AG04450 (cell line): ENCODE data around the gene CCDC40. TPM values are rescaled to one million over a fixed set of nuclear protein-coding genes. Genes with fewer than 3 reads are reported as not detected.

Source experiments
- CTCF ChIA-PET: fragments of 300-600, 350-600 bp; formaldehyde crosslinking; extraction: SDS; loops from one replicate; lab custom pipeline; 2022; ENCODE audit warnings: antibody characterized with exemption, inconsistent platforms; lab: Charles Lee
- POLR2A ChIA-PET: fragments of 350-600 bp; formaldehyde crosslinking; extraction: SDS; loops from one replicate; lab custom pipeline; 2021; ENCODE audit warnings: antibody characterized with exemption, inconsistent platforms; lab: Yijun Ruan, JAX
- DNase-seq: peaks from one replicate; pipeline ENCODE4 v3.0.0-alpha.2; 2011; ENCODE audit warnings: low read depth, low spot score
- H3K27ac ChIP-seq: one replicate; pipeline ENCODE4 v1.5.1; 2012; ENCODE audit warnings: low read depth, low read length, control low read depth
- H3K27me3 ChIP-seq: one replicate; pipeline ENCODE4 v1.6.0; 2012; ENCODE audit warnings: low read length; ENCODE audit not compliant: control insufficient read depth, insufficient read depth
- H3K4me3 ChIP-seq: 2 replicates; pipeline ENCODE4 v1.5.1; 2011; ENCODE audit warnings: mild to moderate bottlenecking, low read depth, low read length, control low read depth
- H3K9me3 ChIP-seq: 2 replicates; pipeline ENCODE4 v1.5.1; 2012; ENCODE audit warnings: low read length; ENCODE audit not compliant: control insufficient read depth, insufficient read depth
- polyA plus RNA-seq: library from polyadenylated mRNA; depleted of rRNA; stranded (reverse); fragments of >200 nt; gene quantifications from 2 replicates; pipeline ENCODE4 v1.2.3, GENCODE V29; 2011
- TF ChIP-seq, protein P1 (sequence below): IDR thresholded peaks from 2 replicates; pipeline ENCODE4 v1.5.1; 2011; ENCODE audit warnings: low read depth, low read length, control low read depth, inconsistent platforms

Gene CCDC40
- polyA plus RNA-seq, 1 experiment = 2.4 TPM

DNA sequence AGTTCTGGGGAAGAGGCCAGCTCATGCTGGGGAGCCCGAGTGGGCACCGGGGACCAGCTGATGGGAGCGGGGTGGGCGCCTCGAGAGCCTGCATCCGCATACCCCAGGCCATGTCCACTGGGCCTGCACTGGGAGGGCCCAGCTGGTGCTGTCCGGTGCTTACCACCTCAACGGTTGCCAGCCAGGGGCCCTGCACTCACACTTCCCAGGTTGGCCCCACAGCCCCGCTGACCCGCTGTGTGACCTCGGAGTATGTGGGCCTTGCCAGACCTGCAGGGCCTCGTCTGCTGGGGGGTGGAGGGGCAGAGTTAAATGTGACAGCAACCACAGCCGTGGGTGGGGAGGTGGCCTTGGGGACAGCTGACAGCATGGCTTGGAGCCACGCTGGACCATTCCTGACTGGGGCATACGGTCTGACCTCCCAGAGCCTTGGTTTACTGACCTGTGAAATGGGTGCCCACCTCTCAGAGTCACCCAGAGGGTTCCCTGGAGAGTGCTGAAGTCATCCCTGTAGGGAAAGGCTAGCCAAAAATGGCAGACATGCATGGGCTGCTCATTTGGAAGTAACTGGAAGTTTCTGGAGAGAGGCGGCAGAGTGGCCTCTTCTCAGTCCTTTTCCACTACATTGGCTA lies 59.5 kb downstream of the CCDC40 start:
- DNase-seq = no peak
- Histone ChIP-seq H3K27me3 (peaks cover 4% of the 10 kb centered on the region), H3K9me3 (no peaks in the 10 kb centered on the region), H3K27ac (no peak overlapping the region), H3K4me3 (no peak overlapping the region)
- TF ChIP-seq, protein P1, sequence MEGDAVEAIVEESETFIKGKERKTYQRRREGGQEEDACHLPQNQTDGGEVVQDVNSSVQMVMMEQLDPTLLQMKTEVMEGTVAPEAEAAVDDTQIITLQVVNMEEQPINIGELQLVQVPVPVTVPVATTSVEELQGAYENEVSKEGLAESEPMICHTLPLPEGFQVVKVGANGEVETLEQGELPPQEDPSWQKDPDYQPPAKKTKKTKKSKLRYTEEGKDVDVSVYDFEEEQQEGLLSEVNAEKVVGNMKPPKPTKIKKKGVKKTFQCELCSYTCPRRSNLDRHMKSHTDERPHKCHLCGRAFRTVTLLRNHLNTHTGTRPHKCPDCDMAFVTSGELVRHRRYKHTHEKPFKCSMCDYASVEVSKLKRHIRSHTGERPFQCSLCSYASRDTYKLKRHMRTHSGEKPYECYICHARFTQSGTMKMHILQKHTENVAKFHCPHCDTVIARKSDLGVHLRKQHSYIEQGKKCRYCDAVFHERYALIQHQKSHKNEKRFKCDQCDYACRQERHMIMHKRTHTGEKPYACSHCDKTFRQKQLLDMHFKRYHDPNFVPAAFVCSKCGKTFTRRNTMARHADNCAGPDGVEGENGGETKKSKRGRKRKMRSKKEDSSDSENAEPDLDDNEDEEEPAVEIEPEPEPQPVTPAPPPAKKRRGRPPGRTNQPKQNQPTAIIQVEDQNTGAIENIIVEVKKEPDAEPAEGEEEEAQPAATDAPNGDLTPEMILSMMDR = no peak
- POLR2A ChIA-PET = no interaction called here
- CTCF ChIA-PET = no interaction called here

GRCh38 chr17:80096561-80097021 lies 60.1 kb downstream of the CCDC40 start:
- TF ChIP-seq, protein P1 = no peak
- CTCF ChIA-PET = no interaction called here
- H3K9me3 ChIP-seq = no peaks in the 10 kb centered on the region
- POLR2A ChIA-PET = interaction anchor here (0.6 kb wide), 1 partner anchor 38 kb away, joined by 3 read pairs; no protein-coding TSS in a partner anchor
- H3K4me3 ChIP-seq = no peak overlapping the region
- DNase-seq = no peak
- peaks cover 4% of the 10 kb centered on the region for H3K27me3 ChIP-seq
- no peak overlapping the region for H3K27ac ChIP-seq

DNA sequence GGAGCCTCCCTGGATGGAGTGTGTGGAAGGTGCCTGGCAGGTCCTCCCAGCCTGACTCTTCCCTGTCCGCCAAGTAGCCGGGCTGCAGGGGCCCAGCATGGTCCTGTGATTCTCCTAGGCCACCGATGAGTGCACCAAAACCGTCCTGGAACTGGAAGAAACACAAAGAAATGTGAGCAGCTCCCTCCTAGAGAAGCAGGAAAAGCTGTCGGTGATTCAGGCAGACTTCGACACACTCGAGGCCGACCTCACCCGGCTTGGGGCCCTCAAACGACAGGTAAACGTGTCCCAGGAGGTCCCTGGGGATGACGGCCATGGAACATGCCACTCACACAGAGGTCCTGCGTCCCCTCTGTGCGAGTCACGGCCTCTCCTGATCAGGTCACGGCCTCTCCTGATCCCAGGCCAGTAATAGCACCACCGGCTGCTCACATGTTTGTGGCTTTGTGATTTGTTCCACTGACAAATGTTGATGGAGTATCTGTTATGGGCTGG lies 60.7 kb downstream of the CCDC40 start:
- CTCF ChIA-PET = no interaction called here
- Histone ChIP-seq H3K27ac (no peak overlapping the region), H3K4me3 (no peak overlapping the region), H3K9me3 (no peaks in the 10 kb centered on the region), H3K27me3 (peaks cover 3% of the 10 kb centered on the region)
- TF ChIP-seq, protein P1 = no peak
- DNase-seq = no peak
- POLR2A ChIA-PET = interaction anchor here (0.6 kb wide), 1 partner anchor 37 kb away, joined by 3 read pairs; no protein-coding TSS in a partner anchor

DNA sequence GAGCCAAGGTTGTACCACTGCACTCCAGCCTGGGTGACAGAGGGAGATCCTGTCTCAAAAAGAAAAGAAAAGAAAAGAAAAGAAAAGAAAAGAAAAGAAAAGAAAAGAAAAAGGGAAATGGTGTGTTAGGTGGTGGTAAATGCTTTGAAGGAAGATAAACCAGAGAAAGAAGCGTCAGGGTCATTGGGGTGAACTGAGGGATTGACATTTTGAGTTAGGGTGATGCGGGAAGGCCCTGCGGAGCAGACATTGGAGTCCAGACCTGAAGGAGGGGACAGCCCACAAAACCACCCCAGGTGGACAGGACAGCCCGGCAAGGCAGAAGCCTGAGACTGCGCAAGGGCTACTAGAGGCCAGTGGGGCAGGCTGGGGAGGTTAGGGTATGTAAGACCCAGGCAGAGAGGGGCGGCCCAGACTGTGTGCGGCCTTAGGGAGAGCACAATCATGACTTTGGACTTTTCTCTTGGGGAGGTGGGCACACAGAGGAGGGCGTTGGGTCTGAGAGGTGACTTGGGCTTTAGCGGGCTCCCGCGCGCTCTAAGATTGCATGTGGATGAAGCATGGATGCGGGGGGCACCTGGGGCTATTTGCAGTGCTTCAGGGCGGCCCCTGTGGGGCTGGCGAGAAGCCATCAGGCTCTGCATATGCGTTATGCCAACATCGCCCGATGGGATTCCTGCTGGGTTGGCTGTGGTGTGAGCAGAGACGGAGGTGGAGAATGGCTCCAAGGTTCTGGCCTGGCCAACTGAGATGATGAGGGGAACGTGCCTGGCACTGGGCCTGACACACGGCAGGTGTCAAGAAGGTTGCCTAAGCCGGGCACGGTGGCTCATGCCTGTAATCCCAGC lies 61.6 kb downstream of the CCDC40 start:
- no peak for DNase-seq
- Histone ChIP-seq H3K9me3 (no peaks in the 10 kb centered on the region), H3K4me3 (no peak overlapping the region), H3K27ac (no peak overlapping the region), H3K27me3 (no peaks in the 10 kb centered on the region)
- CTCF ChIA-PET = interaction anchor here (0.7 kb wide), 1 partner anchor 95 kb away, joined by 4 read pairs; no protein-coding TSS in a partner anchor
- POLR2A ChIA-PET = no interaction called here
- TF ChIP-seq, protein P1 = no peak
